ENCODE results near the gene ITGB3. TPM values are rescaled to one million over a fixed set of nuclear protein-coding genes. Genes with fewer than 3 reads are reported as not detected.

ITGB3 gene
- total and polyA plus RNA-seq, 2 experiments from 2014 or later = 3.5 to 7.2 TPM

- Histone ChIP-seq H3K4me3 (no peak overlapping the region), H3K27me3 (replicated peaks; ENCODE audit: insufficient read depth) (no peaks in the 10 kb centered on the region), H2AFZ (peak overlapping the region; percentile 37; the same call in 1 of the 2 replicates), H3K4me1 (ENCODE audit: insufficient read depth) (peaks cover 60% of the 10 kb centered on the region), H3K9me2 (ENCODE audit: insufficient read depth) (no peaks in the 10 kb centered on the region), H3K79me2 (ENCODE audit: insufficient read depth) (no peaks in the 10 kb centered on the region), H3K9ac (peak overlapping the region; percentile 42; the same call in 1 of the 2 replicates), H3K9me3 (ENCODE audit: low read depth) (no peaks in the 10 kb centered on the region), H3K4me2 (ENCODE audit: unreplicated experiment) (peak overlapping the region; percentile 63), H3F3A (ENCODE audit: insufficient read depth) (peaks cover 57% of the 10 kb centered on the region), H3K27ac (peak overlapping the region; percentile 90), H3K36me3 (ENCODE audit: low read depth) (no peaks in the 10 kb centered on the region), H4K20me1 (ENCODE audit: insufficient read depth) (no peaks in the 10 kb centered on the region)
- 57 to 58% methylated on average over 3 of the region's 3 CpGs for WGBS, 2 experiments (ENCODE audit: low coverage in 1 of 2, low lambda C conversion rate in 2 of 2, missing lambda C conversion rate in 2 of 2)
- DNase-seq = peak; percentile 31
- TF ChIP-seq EZH2phosphoT487 (IDR thresholded peaks at IDR 0.05; ENCODE audit: insufficient read depth, low read depth) = no peak
- no peak for TF ChIP-seq EZH2 (IDR thresholded peaks at IDR 0.05; ENCODE audit: insufficient read depth, poor library complexity, severe bottlenecking)
- in situ Hi-C loops (cut with MboI) = no loop called here
These were observed 22.8 kb downstream of the ITGB3 start for GRCh38 chr17:47276444-47276843.

DNA sequence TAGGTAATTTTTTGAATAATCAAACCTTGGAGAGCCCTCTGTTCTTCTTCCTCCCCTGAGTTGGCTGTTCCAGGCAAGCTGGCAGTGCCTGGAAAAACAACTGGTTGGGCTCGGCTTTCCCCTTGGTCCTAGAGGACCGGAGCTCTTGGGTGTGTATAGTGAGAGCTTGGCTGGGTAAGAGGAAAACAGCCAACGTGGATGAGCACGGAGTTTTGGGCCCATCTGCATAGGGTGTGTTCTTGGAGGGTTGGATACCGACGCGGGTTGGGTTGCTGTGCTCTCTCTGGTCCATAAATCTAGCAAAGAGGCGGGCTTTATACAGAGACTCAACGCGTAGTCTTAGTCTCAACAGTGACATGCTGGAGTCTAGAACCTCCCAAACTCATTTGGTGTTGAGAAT lies 23.2 kb downstream of the ITGB3 start:
- no peak overlapping the region for H3K9ac ChIP-seq
- TF ChIP-seq EZH2phosphoT487 (IDR thresholded peaks at IDR 0.05; ENCODE audit: insufficient read depth, low read depth) (no peak), EZH2 (IDR thresholded peaks at IDR 0.05; ENCODE audit: insufficient read depth, poor library complexity, severe bottlenecking) (no peak)
- peak overlapping the region; percentile 63 for H3K4me2 ChIP-seq (ENCODE audit: unreplicated experiment)
- H3K27ac ChIP-seq = peak overlapping the region; percentile 90
- H3K4me3 ChIP-seq = no peak overlapping the region
- H3K9me2 ChIP-seq (ENCODE audit: insufficient read depth) = no peaks in the 10 kb centered on the region
- peaks cover 57% of the 10 kb centered on the region for H3F3A ChIP-seq (ENCODE audit: insufficient read depth)
- in situ Hi-C loops (cut with MboI) = no loop called here
- no peaks in the 10 kb centered on the region for H4K20me1 ChIP-seq (ENCODE audit: insufficient read depth)
- H2AFZ ChIP-seq = peak overlapping the region; percentile 37
- peaks cover 60% of the 10 kb centered on the region for H3K4me1 ChIP-seq (ENCODE audit: insufficient read depth)
- no peaks in the 10 kb centered on the region for H3K79me2 ChIP-seq (ENCODE audit: insufficient read depth)
- no peaks in the 10 kb centered on the region for H3K9me3 ChIP-seq (ENCODE audit: low read depth)
- no peaks in the 10 kb centered on the region for H3K27me3 ChIP-seq (replicated peaks; ENCODE audit: insufficient read depth)
- H3K36me3 ChIP-seq (ENCODE audit: low read depth) = no peaks in the 10 kb centered on the region
- DNase-seq = peak; percentile 92
- 10 to 17% methylated on average over 10 of the region's 10 CpGs for whole genome bisulfite sequencing, 2 experiments (ENCODE audit: low coverage in 1 of 2, low lambda C conversion rate in 2 of 2, missing lambda C conversion rate in 2 of 2)

DNA sequence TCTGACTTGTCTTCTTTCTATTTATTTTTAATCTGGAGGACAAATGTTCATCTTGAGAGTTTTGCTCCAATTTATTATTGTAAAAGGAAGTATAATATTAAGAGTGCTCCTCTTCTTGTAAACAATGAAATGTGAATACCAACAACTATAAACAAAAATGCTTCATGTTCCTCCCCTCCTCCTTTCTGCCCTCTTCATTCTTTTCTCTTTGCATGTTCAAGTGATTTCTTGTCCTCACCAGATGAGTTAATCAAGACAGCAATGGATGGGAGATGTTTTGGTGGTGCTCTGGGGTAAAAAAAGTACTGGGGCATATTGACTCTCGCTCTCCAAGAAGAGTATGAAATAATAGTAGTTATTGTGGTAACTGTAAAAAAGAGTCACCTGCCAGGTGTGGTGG lies 24.3 kb downstream of the ITGB3 start:
- Histone ChIP-seq H3K36me3 (ENCODE audit: low read depth) (no peaks in the 10 kb centered on the region), H3K27me3 (replicated peaks; ENCODE audit: insufficient read depth) (no peaks in the 10 kb centered on the region)
- in situ Hi-C loops (cut with MboI) = no loop called here

DNA sequence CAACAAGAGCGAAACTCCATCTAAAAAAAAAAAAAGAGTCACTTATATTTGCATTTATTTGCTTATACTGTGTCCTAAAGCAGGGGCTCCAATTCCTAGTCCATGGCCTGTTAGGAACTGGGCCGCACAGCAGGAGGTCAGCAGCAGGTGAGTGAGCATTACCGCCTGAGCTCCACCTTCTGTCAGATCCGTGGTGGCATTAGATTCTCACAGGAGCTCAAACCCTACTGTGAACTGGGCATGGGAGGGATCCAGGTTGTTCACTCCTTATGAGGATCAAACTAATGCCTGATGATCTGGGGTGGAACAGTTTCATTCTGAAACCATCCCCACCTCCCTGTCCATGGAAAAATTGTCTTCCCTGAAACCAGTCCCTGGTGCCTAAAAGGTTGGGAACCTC lies 24.9 kb downstream of the ITGB3 start:
- H3K4me2 ChIP-seq (ENCODE audit: unreplicated experiment) = peak overlapping the region; percentile 63

More for the DNA sequence above, 24.3 kb downstream of the ITGB3 start:
- Histone ChIP-seq H3K4me2 (ENCODE audit: unreplicated experiment) (peak overlapping the region; percentile 63), H3K4me1 (ENCODE audit: insufficient read depth) (peaks cover 60% of the 10 kb centered on the region), H3K79me2 (ENCODE audit: insufficient read depth) (no peaks in the 10 kb centered on the region), H3K9me3 (ENCODE audit: low read depth) (no peaks in the 10 kb centered on the region), H3F3A (ENCODE audit: insufficient read depth) (peaks cover 57% of the 10 kb centered on the region), H3K9me2 (ENCODE audit: insufficient read depth) (no peaks in the 10 kb centered on the region), H2AFZ (no peak overlapping the region), H3K9ac (no peak overlapping the region), H3K4me3 (no peak overlapping the region), H3K27ac (peak overlapping the region; percentile 90), H4K20me1 (ENCODE audit: insufficient read depth) (no peaks in the 10 kb centered on the region)
- no peak for TF ChIP-seq EZH2phosphoT487 (IDR thresholded peaks at IDR 0.05; ENCODE audit: insufficient read depth, low read depth)
- TF ChIP-seq EZH2 (IDR thresholded peaks at IDR 0.05; ENCODE audit: insufficient read depth, poor library complexity, severe bottlenecking) = no peak
- 89 to 98% methylated on average over 1 of the region's 1 CpG for WGBS, 2 experiments (ENCODE audit: low coverage in 1 of 2, low lambda C conversion rate in 2 of 2, missing lambda C conversion rate in 2 of 2)
- DNase-seq = peak; percentile 51

More for the DNA sequence above, 24.9 kb downstream of the ITGB3 start:
- Histone ChIP-seq H3K36me3 (ENCODE audit: low read depth) (no peaks in the 10 kb centered on the region), H3K9me2 (ENCODE audit: insufficient read depth) (no peaks in the 10 kb centered on the region), H3F3A (ENCODE audit: insufficient read depth) (peaks cover 57% of the 10 kb centered on the region), H4K20me1 (ENCODE audit: insufficient read depth) (no peaks in the 10 kb centered on the region), H3K4me3 (peak overlapping the region; percentile 32), H3K79me2 (ENCODE audit: insufficient read depth) (no peaks in the 10 kb centered on the region), H2AFZ (no peak overlapping the region; the same call in 1 of the 2 replicates), H3K4me1 (ENCODE audit: insufficient read depth) (peaks cover 60% of the 10 kb centered on the region), H3K9me3 (ENCODE audit: low read depth) (no peaks in the 10 kb centered on the region), H3K27me3 (replicated peaks; ENCODE audit: insufficient read depth) (no peaks in the 10 kb centered on the region), H3K27ac (peak overlapping the region; percentile 90), H3K9ac (peak overlapping the region; percentile 72)
- WGBS, 2 experiments (ENCODE audit: low coverage in 1 of 2, low lambda C conversion rate in 2 of 2, missing lambda C conversion rate in 2 of 2) = 96 to 97% methylated on average over 4 of the region's 4 CpGs
- no peak for TF ChIP-seq EZH2phosphoT487 (IDR thresholded peaks at IDR 0.05; ENCODE audit: insufficient read depth, low read depth)
- no peak for TF ChIP-seq EZH2 (IDR thresholded peaks at IDR 0.05; ENCODE audit: insufficient read depth, poor library complexity, severe bottlenecking)
- no peak for DNase-seq
- in situ Hi-C loops (cut with MboI) = no loop called here

Measured in GM23248 (cell line).